Endothelial cell of umbilical vein (primary cell): ENCODE data around the gene ATXN7L1. TPM values are rescaled to one million over a fixed set of nuclear protein-coding genes. Genes with fewer than 3 reads are reported as not detected.

ENCODE experiments used
- BruUV-seq: library from RNA; stranded (reverse); fragments of 400-500 nt; replicated peaks from 2 replicates; lab custom pipeline; 2021; lab: Mats Ljungman, UMichigan
- CTCF ChIA-PET: fragments of 300-600, 350-600 bp; sonication (Branson Sonifier 250); formaldehyde crosslinking; loops from one replicate; lab custom pipeline; 2021; ENCODE audit warnings: antibody characterized with exemption, inconsistent platforms; lab: Charles Lee
- POLR2A ChIA-PET: fragments of 300-600, 350-600 bp; sonication (Branson Sonifier 250); formaldehyde crosslinking; loops from one replicate; lab custom pipeline; 2021; ENCODE audit warnings: antibody characterized with exemption, inconsistent platforms; lab: Charles Lee
- DNase-seq: peaks from one replicate; pipeline ENCODE4 v3.0.0-alpha.2; 2011; ENCODE audit warnings: low read depth, low spot score
- FAIRE-seq: peaks from 2 replicates; lab custom pipeline; 2011; peaks lifted over from hg19 to GRCh38; lab: Jason Lieb, UNC
- H2AFZ ChIP-seq: 2 replicates; pipeline ENCODE4 v1.6.0; 2012; ENCODE audit warnings: low read depth, low read length, control low read depth, inconsistent platforms
- H3K27ac ChIP-seq: 2 replicates; pipeline ENCODE4 v1.5.1; 2011; ENCODE audit warnings: low read depth, mild to moderate bottlenecking, control low read depth, low read length, moderate library complexity; ENCODE audit not compliant: insufficient read depth
- H3K27me3 ChIP-seq, 2 experiments: 2 replicates each; pipeline versions ENCODE4 v1.6.0 to v1.6.1; 2011; ENCODE audit warnings: low read length in 2 of 2, mixed read lengths in 1 of 2; ENCODE audit not compliant: control insufficient read depth in 2 of 2, insufficient read depth in 2 of 2
- H3K36me3 ChIP-seq, 2 experiments: 2 replicates in 1 of 2; 3 replicates in 1 of 2; pipeline ENCODE4 v1.5.1; 2011; ENCODE audit warnings: low read length in 2 of 2, mild to moderate bottlenecking in 1 of 2, moderate library complexity in 1 of 2; ENCODE audit not compliant: control insufficient read depth in 2 of 2, insufficient read depth in 2 of 2; ENCODE audit errors: extremely low read depth in 1 of 2
- H3K4me1 ChIP-seq: 3 replicates; pipeline ENCODE4 v1.5.1; 2011; ENCODE audit warnings: mild to moderate bottlenecking, low read length; ENCODE audit not compliant: control insufficient read depth, insufficient read depth; ENCODE audit errors: extremely low read depth
- H3K4me2 ChIP-seq: 2 replicates; pipeline ENCODE4 v1.6.1; 2011; ENCODE audit warnings: low read length, control low read depth, mixed read lengths; ENCODE audit not compliant: insufficient read depth
- H3K4me3 ChIP-seq, 3 experiments: fragments of 200-600 bp in 1 of 3; sonication (generic), shearing (Covaris generic) in 1 of 3; replicated peaks in 1 of 3; 2 replicates each; pipeline ENCODE4 v1.5.1; 2011 to 2016; ENCODE audit warnings: control low read depth in 3 of 3, low read length in 3 of 3, mild to moderate bottlenecking in 2 of 3, inconsistent platforms in 1 of 3, low read depth in 1 of 3, moderate library complexity in 1 of 3; ENCODE audit not compliant: insufficient read depth in 1 of 3
- H3K79me2 ChIP-seq: 2 replicates; pipeline ENCODE4 v1.6.0; 2012; ENCODE audit warnings: low read length, inconsistent platforms; ENCODE audit not compliant: control insufficient read depth, insufficient read depth
- H3K9ac ChIP-seq: replicated peaks from 2 replicates; pipeline ENCODE3; 2011; ENCODE audit warnings: low read length, control low read depth; ENCODE audit not compliant: insufficient read depth; ENCODE audit errors: extremely low read depth
- H3K9me1 ChIP-seq: replicated peaks from 3 replicates; pipeline ENCODE4 v1.6.0; 2011; ENCODE audit warnings: mild to moderate bottlenecking, low read length; ENCODE audit not compliant: control insufficient read depth, insufficient read depth; ENCODE audit errors: extremely low read depth
- H3K9me3 ChIP-seq: replicated peaks from 2 replicates; pipeline ENCODE4 v1.5.1; 2012; ENCODE audit warnings: low read length, inconsistent platforms; ENCODE audit not compliant: control insufficient read depth, insufficient read depth
- H4K20me1 ChIP-seq: replicated peaks from 2 replicates; pipeline ENCODE3; 2011; ENCODE audit warnings: mild to moderate bottlenecking, low read length; ENCODE audit not compliant: control insufficient read depth, insufficient read depth; ENCODE audit errors: extremely low read depth
- CTCF ChIP-seq, 2 donors: IDR thresholded peaks; 1 replicate in 1 of 2; 2 replicates in 1 of 2; pipeline ENCODE4 v1.5.1; 2011; ENCODE audit warnings: low read length in 2 of 2, mild to moderate bottlenecking in 2 of 2, moderate library complexity in 2 of 2, control low read depth in 1 of 2, inconsistent platforms in 1 of 2, low read depth in 1 of 2; ENCODE audit not compliant: insufficient read depth in 1 of 2; ENCODE audit errors: extremely low read depth in 1 of 2
- EZH2 ChIP-seq: IDR thresholded peaks from 2 replicates; pipeline ENCODE4 v1.6.1; 2012; ENCODE audit warnings: borderline replicate concordance, low read depth, mild to moderate bottlenecking, moderate library complexity, low read length, inconsistent platforms; ENCODE audit not compliant: severe bottlenecking
- GATA2 ChIP-seq: IDR thresholded peaks from 2 replicates; pipeline ENCODE4 v1.7.0; 2011; ENCODE audit warnings: low read depth, mild to moderate bottlenecking, moderate library complexity, mixed read lengths, low read length; ENCODE audit not compliant: insufficient read length, insufficient read depth
- JUN ChIP-seq: IDR thresholded peaks from 2 replicates; pipeline ENCODE4 v1.6.1; 2011; ENCODE audit warnings: borderline replicate concordance, low read depth; ENCODE audit not compliant: insufficient read length, insufficient read depth
- POLR2A ChIP-seq: IDR thresholded peaks from 2 replicates; pipeline ENCODE4 v1.6.1; 2012; ENCODE audit warnings: low read depth, mild to moderate bottlenecking, control low read depth, low read length
- dilution Hi-C: fragments of 300-500 bp; cut with MboI; formaldehyde crosslinking; loops from one replicate; pipeline ENCODE4 v1.15.0; 2019; ENCODE audit warnings: low sequenced_read_pairs; ENCODE audit not compliant: extremely low pct_ligation_motif_present
- intact Hi-C: fragments of 100-400 bp; cut with micrococcal nuclease; formaldehyde crosslinking; loops from one replicate; pipeline ENCODE4 v1.10.0; 2022
- polyA plus RNA-seq, 4 experiments: library from polyadenylated mRNA; depleted of rRNA in 3 of 4; stranded (reverse) in 3 of 4; unstranded in 1 of 4; fragments of >200 nt; gene quantifications; 2 replicates each; pipeline versions ENCODE4 v1.2.1 to v1.2.3, GENCODE V29; 2011 to 2012; ENCODE audit warnings: missing spikeins in 1 of 4
- total RNA-seq: library from RNA; stranded (reverse); gene quantifications from 2 replicates; pipeline ENCODE4 v1.2.3, GENCODE V29; 2021
- TF ChIP-seq, protein P1 (sequence below): IDR thresholded peaks from 2 replicates; pipeline ENCODE4 v1.6.1; 2011; ENCODE audit not compliant: insufficient read depth, insufficient read length

Gene ATXN7L1
- total and polyA plus RNA-seq, 2 donors (not counting 3 experiments of a cell fraction or from before 2014, with no cell fraction given) = 4.6 to 15.6 TPM

- H3K4me2 ChIP-seq = no peak overlapping the region
- no peaks in the 10 kb centered on the region for H3K4me1 ChIP-seq
- FAIRE-seq (peak; percentile 60), DNase-seq (peak; percentile 64)
- ChIA-PET CTCF (interaction anchor here (0.7 to 4.7 kb wide), 29 partner anchors 9 to 405 kb away, joined by 3 to 66 read pairs (median 3); partner anchors contain the start of gene ATXN7L1), POLR2A (no interaction called here)
- no peak overlapping the region for H2AFZ ChIP-seq
- H4K20me1 ChIP-seq = no peaks in the 10 kb centered on the region
- no peak overlapping the region for H3K27ac ChIP-seq
- H3K4me3 ChIP-seq = no peak overlapping the region
- H3K9me1 ChIP-seq = no peaks in the 10 kb centered on the region
- H3K9me3 ChIP-seq = no peaks in the 10 kb centered on the region
- dilution Hi-C loops (loop anchor here (25.0 kb wide), 1 partner anchor 252 kb away; no protein-coding TSS in a partner anchor), intact Hi-C loops (loop anchor here (1.0 to 10.0 kb wide), 6 partner anchors 107 to 395 kb away; partner anchors contain the start of gene ATXN7L1)
- no peaks in the 10 kb centered on the region for H3K79me2 ChIP-seq
- no peaks in the 10 kb centered on the region for H3K36me3 ChIP-seq
- no peak overlapping the region for H3K9ac ChIP-seq
- no TSS peak for BruUV-seq
- no peak for TF ChIP-seq POLR2A
- TF ChIP-seq JUN = no peak
- TF ChIP-seq GATA2 = no peak
- peak; percentile 33 to 43 for TF ChIP-seq CTCF (IDR thresholded peaks at IDR 0.05; ENCODE audit: extremely low read depth in 1 of 2, insufficient read depth in 1 of 2, low read depth in 1 of 2, low read length in 2 of 2)
- TF ChIP-seq EZH2 = no peak
- TF ChIP-seq, protein P1, sequence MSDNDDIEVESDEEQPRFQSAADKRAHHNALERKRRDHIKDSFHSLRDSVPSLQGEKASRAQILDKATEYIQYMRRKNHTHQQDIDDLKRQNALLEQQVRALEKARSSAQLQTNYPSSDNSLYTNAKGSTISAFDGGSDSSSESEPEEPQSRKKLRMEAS = no peak
- H3K27me3 ChIP-seq = no peaks in the 10 kb centered on the region
These were observed 116.5 kb downstream of the ATXN7L1 start for GRCh38 chr7:105759670-105760550.
